GM19238 (cell line): ENCODE results near the gene ALOX15.
"Not testable (repeated sequence)": the region's sequence is repeated elsewhere in the genome, so short reads cannot be mapped to it uniquely, and the experiment has no call there.

Source experiments
- DNase-seq: peaks from one replicate; pipeline ENCODE4 v3.0.0; 2011; ENCODE audit warnings: low spot score; ENCODE audit not compliant: insufficient read length

The ALOX15 gene, protein sequence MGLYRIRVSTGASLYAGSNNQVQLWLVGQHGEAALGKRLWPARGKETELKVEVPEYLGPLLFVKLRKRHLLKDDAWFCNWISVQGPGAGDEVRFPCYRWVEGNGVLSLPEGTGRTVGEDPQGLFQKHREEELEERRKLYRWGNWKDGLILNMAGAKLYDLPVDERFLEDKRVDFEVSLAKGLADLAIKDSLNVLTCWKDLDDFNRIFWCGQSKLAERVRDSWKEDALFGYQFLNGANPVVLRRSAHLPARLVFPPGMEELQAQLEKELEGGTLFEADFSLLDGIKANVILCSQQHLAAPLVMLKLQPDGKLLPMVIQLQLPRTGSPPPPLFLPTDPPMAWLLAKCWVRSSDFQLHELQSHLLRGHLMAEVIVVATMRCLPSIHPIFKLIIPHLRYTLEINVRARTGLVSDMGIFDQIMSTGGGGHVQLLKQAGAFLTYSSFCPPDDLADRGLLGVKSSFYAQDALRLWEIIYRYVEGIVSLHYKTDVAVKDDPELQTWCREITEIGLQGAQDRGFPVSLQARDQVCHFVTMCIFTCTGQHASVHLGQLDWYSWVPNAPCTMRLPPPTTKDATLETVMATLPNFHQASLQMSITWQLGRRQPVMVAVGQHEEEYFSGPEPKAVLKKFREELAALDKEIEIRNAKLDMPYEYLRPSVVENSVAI

GRCh38 chr17:4641297-4642195, at the start of gene ALOX15:
TSS of gene ALOX15 (minus strand) at chr17:4641678. CDS start at chr17:4641651, 27 bp downstream.
- DNase-seq = no peak

GRCh38 chr17:4690745-4691144, 49.3 kb upstream of the ALOX15 start:
- no peak for DNase-seq

DNA sequence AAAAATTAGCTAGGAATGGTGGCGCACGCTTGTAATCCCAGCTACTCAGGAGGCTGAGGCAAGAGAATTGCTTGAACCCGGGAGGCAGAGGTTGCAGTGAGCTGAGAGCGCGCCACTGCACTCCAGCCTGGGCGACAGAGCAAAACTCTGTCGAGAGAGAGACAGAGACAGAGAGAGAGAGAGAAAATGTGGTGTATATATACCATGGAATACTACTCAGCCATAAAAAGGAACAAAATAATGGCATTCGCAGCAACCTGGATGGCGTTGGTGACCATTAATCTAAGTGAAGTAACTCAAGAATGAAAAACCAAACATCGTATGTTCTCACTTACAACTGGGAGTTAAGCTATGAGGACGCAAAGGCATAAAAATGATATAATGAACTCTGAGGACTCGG, 48.4 kb upstream of the ALOX15 start:
- DNase-seq = not testable (repeated sequence)

DNA sequence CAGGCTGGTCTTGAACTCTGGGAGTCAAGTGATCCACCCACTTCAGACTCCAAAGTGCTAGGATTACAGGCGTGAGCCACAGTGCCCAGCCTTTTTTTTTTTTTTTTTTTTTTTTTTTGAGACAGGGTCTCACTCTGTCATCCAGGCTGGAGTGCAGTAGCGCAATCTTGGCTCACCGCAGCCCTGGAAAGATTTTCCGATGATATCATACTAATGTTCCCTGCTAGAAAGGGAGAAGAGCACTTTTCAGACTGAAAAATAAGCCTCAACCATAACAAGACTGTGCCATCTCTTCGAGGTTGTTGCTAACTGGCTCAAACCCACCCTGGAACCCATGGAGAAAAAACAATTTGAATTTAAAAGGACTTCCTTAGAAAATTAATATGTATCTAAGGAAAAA, 42.3 kb upstream of the ALOX15 start:
- not testable (repeated sequence) for DNase-seq

DNA sequence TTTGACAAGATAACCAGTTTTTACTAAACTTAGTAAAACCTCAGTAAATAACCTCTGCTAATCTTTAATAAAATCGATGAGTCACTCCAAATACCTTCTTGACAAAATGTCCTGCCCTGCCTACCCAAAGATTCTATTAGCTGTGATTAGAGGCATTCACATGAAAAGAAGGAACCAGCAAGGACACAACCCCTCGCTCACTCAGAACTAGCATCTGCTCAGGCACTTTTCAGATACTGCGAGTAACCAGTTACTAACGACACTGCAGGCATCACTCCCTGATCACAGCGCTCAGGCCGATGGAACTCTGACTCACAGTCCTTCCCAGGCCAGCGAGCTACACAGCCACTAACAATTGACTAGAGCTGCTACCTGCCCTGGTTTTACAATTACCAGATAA, 38.2 kb upstream of the ALOX15 start:
- DNase-seq = no peak

DNA sequence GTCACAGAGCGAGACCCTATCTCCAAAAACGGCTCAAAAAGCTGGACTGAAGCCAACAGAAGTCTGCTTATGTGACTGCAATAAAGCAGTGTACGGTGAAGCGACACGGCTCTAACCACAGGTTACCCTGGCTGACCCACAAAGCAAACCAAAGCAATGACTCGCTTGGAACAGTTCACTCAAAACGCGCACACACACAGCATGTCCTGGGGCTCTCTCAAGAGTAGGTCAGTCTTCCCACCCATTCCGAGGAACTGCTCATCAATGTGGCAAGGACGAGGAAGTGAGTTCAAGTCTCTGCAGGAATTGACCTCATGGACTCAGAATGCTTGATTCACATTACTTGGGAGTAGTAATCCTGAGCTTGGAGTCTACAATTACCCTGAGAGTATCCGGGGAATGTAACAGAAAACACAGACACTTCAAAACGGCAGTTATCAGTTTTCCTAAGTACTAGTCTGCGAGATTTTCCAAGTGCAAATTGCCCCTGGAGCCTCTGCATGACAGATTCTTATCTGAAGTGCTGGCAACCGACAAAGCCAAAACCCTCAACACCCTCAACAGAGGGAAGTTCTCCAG, 37.1 kb upstream of the ALOX15 start:
- no peak for DNase-seq

DNA sequence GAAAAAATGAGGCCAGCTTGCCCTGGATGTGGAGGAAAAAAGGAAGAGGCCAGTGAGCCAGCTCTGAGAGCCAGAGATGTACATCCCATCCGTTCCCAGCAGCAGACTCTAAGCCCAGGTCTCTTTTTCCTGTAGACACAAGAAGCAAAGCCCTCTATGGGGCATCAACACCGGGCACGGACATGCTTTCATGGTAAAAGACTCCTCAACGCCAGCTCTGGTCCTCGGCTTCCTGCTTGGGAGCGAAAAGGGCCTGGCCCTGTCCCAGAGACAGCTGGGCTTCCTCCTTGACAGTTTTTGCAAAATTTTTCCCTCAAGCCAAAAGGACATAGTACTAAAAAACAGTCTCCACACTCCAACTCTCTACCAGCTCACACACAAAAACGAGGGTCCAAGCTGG, 35.3 kb upstream of the ALOX15 start:
- DNase-seq = no peak

GRCh38 chr17:4675791-4676190, 34.3 kb upstream of the ALOX15 start:
- no peak for DNase-seq

GRCh38 chr17:4674685-4674998, 33.2 kb upstream of the ALOX15 start:
- DNase-seq = no peak

- no peak for DNase-seq
These were observed 32.7 kb upstream of the ALOX15 start for GRCh38 chr17:4673986-4674684.

- DNase-seq = no peak
These were observed 31.7 kb upstream of the ALOX15 start for GRCh38 chr17:4673169-4673568.

DNA sequence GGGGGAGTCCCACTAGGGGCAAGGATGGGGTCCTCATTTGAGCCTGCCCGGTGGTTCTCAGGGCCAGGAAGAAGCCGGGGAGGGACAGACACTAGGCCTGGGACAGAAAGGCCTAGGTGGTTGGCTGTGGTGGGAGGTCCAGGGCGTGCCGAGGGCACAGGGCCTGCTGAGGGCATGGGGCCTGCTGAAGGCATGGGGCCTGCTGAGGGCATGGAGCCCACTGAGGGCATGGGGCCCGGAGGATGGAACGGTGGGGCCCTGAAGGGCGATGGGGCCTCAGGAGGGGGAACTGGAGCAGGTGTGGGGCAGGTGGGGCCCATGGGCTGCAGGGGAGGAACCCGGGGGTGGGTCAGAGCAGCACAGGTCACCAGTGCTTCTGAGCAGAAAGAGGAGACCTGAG, 31.3 kb upstream of the ALOX15 start:
- DNase-seq = no peak

DNA sequence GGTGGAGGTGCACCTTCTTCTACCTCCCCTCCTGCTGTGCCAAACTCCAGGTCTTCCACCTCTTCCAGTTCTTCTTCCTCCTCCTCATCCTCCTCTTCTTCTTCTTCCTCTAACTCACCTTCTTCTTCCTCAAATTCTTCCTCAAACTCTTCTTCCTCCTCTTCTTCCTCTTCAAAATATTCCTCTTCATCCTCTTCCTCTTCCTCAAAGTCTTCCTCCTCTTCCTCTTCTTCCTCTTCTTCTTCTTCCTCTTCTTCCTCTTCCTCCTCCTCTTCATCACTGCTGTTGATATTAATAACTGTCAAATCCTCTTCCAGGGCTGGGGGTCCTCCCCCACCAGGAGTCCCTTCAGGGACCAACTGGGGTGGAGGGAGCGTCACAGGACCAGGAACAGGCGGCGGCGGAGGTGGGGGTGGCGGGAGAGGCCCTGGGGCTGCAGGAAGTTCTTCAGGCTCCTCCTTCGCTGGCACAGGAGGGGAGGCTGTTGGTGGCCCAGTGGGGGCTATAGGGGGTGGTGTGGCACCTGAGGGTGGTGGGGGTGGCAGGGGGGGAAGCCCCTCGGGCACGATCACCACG, 30.7 kb upstream of the ALOX15 start:
- DNase-seq = no peak

DNA sequence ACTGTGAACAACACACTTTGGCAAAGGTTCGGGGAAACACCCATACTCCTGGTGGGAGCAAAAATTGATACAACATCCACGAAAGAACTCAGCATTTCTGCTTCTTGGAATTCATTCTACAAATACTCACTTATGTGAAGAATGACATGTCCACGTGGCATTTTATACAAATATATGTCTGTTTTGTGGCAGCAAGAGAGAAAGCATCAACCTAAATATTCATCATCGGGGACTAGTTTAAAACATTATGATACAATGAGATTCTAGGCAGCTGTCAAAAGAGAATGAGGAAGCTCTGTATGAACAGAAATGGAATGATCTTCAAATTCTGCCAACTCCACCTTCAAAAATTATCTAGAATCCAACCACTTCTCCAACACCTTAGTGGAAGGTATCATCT, 25.7 kb upstream of the ALOX15 start:
- DNase-seq = no peak

- no peak for DNase-seq
These were observed 24.8 kb upstream of the ALOX15 start for GRCh38 chr17:4666296-4666695.

DNA sequence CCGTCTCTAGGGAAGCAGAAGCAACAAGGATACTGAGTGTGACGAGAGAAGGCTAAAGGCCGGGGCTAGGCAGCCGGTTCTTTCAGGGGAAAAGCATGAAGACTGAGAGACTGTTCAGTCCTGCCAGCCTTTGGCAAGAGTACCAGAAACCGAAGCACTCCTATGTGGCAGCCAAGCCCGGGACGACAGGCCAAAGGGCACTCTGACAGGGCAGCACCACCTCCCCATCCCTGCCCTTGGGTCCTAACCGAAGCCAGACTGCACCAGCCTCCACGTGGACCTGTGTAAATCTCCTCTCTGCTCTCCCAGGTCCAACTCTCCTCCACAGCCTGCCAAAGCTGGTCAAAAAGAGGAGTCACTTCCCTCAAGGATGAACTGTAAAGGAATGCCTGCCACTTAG, 23.5 kb upstream of the ALOX15 start:
- no peak for DNase-seq

DNA sequence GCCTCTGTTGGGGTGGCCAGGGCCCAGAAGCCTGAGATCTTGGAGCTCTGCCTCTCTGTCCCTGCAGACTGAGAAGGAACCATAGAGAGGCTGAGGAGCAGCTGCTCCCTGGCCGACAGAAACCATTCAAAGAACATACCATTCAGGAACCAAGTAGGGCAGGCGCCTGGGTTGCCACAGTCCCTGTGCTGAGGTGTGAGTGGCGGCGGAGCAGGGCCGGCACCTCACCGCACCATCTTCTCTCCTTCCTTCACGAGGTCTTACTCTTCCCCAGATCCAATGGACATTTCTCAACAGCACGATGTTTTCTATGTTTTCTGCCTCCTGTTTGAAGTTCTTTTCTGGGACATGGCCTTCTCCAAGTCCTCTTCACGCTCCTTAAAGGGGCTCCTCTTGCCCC, 22.8 kb upstream of the ALOX15 start:
- no peak for DNase-seq

DNA sequence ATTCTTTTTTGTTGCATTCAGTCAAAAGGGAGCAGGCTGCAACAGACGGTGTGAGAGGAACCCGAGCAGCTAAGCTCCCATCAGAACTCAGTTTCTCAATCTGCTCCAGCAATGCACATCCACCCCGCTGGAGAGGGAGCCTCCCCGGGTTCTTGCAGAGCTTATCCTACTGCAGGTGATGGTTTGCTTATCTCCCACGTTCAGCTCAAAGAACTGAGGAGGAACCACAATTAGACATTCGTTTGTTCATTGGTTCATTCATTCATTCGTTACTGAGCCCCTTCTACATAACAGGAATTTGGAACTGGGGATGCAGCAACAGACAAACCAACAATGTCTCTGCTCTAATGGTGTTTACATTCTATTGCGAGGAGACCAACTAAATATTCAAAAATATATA, 22.2 kb upstream of the ALOX15 start:
- no peak for DNase-seq

- DNase-seq = no peak
These were observed 17.2 kb upstream of the ALOX15 start for GRCh38 chr17:4658478-4659305.

DNA sequence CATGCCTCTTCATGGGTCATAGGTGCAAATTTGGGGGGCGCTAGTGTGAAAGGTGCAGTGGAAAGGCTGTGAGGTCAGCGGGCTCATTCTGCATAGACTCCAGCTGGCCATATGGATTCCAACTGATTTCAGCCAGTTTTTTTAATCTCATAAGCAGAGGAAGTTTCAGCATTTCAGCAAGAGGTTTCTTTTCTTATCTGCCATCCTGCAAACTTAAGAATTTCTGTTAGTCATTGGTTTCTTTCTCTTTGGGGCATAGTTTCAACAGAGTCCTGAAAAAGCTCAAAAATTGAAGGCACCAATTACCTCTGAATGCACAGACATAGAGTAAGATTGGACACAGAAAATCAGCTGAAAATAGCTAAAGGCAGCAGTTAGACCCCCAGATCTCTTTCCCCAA, 16.2 kb upstream of the ALOX15 start:
- DNase-seq = no peak
